Measurements from ENCODE around the gene CACNA1D. TPM values are rescaled to one million over a fixed set of nuclear protein-coding genes. Genes with fewer than 3 reads are reported as not detected.

Gene CACNA1D
- total RNA-seq, 1 experiment from 2014 or later = 1.1 TPM

DNA sequence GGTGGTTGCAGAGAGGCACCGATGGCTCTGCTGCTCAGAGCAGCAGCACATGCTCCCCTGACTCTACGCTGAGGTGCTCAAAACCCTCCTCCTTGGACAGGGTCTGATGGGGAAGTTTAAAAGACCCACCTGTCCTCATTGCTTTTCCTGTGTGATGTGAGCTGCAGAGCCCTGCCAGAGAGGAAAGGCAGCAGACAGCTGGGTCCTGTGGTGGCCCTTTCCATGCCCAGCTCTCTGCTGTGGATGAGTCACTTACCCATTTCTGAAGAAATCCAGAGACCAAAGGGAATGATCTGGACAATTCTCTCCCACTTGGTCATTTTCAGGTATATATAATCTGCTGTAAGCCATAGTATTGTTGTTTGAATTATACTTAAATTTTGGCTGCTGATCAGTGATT, 230.2 kb downstream of the CACNA1D start:
- H3K79me2 ChIP-seq (ENCODE audit: insufficient read depth, low read length) = no peaks in the 10 kb centered on the region
- no peak overlapping the region for H3K4me2 ChIP-seq (ENCODE audit: low read length)
- no peak for TF ChIP-seq ATF3 (IDR thresholded peaks at IDR 0.05)
- no peak for TF ChIP-seq ELF1 (IDR thresholded peaks at IDR 0.05; ENCODE audit: borderline replicate concordance, low read depth)
- TF ChIP-seq, protein P1, sequence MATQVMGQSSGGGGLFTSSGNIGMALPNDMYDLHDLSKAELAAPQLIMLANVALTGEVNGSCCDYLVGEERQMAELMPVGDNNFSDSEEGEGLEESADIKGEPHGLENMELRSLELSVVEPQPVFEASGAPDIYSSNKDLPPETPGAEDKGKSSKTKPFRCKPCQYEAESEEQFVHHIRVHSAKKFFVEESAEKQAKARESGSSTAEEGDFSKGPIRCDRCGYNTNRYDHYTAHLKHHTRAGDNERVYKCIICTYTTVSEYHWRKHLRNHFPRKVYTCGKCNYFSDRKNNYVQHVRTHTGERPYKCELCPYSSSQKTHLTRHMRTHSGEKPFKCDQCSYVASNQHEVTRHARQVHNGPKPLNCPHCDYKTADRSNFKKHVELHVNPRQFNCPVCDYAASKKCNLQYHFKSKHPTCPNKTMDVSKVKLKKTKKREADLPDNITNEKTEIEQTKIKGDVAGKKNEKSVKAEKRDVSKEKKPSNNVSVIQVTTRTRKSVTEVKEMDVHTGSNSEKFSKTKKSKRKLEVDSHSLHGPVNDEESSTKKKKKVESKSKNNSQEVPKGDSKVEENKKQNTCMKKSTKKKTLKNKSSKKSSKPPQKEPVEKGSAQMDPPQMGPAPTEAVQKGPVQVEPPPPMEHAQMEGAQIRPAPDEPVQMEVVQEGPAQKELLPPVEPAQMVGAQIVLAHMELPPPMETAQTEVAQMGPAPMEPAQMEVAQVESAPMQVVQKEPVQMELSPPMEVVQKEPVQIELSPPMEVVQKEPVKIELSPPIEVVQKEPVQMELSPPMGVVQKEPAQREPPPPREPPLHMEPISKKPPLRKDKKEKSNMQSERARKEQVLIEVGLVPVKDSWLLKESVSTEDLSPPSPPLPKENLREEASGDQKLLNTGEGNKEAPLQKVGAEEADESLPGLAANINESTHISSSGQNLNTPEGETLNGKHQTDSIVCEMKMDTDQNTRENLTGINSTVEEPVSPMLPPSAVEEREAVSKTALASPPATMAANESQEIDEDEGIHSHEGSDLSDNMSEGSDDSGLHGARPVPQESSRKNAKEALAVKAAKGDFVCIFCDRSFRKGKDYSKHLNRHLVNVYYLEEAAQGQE (IDR thresholded peaks at IDR 0.05; ENCODE audit: low read depth) = no peak
- no peak for TF ChIP-seq CBX3 (IDR thresholded peaks at IDR 0.05; ENCODE audit: low read depth)
- TF ChIP-seq MAX (IDR thresholded peaks at IDR 0.05) = no peak
- no peak for TF ChIP-seq CEBPB (IDR thresholded peaks at IDR 0.05; ENCODE audit: low read depth)
- TF ChIP-seq JUND (IDR thresholded peaks at IDR 0.05) = no peak
- BruUV-seq (replicated peaks) = no TSS peak
- ChIA-PET POLR2A (no interaction called here), CTCF (no interaction called here), RAD21 (ENCODE audit: low non-redundant PET in 1 of 2, low total read pairs in 2 of 2, uncharacterized antibody in 2 of 2, unreplicated experiment in 2 of 2) (no interaction called here)
- H4K20me1 ChIP-seq (ENCODE audit: insufficient read depth) = no peaks in the 10 kb centered on the region
- no peaks in the 10 kb centered on the region for H3K9me3 ChIP-seq (ENCODE audit: control insufficient read depth in 1 of 2, insufficient read depth in 1 of 2, low read depth in 1 of 2, low read length in 2 of 2)
- no peak overlapping the region for H3K27ac ChIP-seq (ENCODE audit: low read depth, low read length)
- no peak overlapping the region for H3K9ac ChIP-seq (ENCODE audit: low read length)
- H2AFZ ChIP-seq (ENCODE audit: low read depth, low read length, poor library complexity, severe bottlenecking) = no peak overlapping the region
- H3K4me3 ChIP-seq (replicated peaks in 1 of 2; ENCODE audit: low read depth in 1 of 2, low read length in 2 of 2) = no peak overlapping the region
- H3K36me3 ChIP-seq (ENCODE audit: control insufficient read depth in 1 of 2, insufficient read depth in 2 of 2, low read length in 2 of 2) = no peaks in the 10 kb centered on the region
- intact Hi-C loops (cut with micrococcal nuclease) = no loop called here
- H3K27me3 ChIP-seq (ENCODE audit: insufficient read depth, low read length) = 0 out of 2 replicates have a peak, but pooled peaks cover 4% of the 10 kb centered on the region
- no peaks in the 10 kb centered on the region for H3K9me2 ChIP-seq (ENCODE audit: insufficient read depth)
- H3K4me1 ChIP-seq (ENCODE audit: control insufficient read depth in 1 of 2, insufficient read depth in 2 of 2, low read length in 2 of 2) = no peaks in the 10 kb centered on the region
- no peak for ATAC-seq
- no peak for DNase-seq (ENCODE audit: low read depth, low spot score)

Measured in HCT116 (cell line).